H1 (cell line): ENCODE data around the gene CMIP.

Experiments used
- CTCF ChIP-seq, 3 experiments: IDR thresholded peaks; 1 replicate in 2 of 3; 2 replicates in 1 of 3; pipeline versions ENCODE4 v1.5.1 to v1.6.1; 2011; ENCODE audit warnings: low read length in 3 of 3, mild to moderate bottlenecking in 3 of 3, inconsistent platforms in 2 of 3, low read depth in 1 of 3, moderate library complexity in 1 of 3; ENCODE audit not compliant: insufficient read depth in 1 of 3; ENCODE audit errors: control extremely low read depth in 1 of 3
- E2F6 ChIP-seq: IDR thresholded peaks from 2 replicates; pipeline ENCODE4 v1.6.1; 2012; ENCODE audit warnings: inconsistent platforms

GRCh38 chr16:81599034-81599744 is 154.6 kb downstream of the CMIP start:
- TF ChIP-seq CTCF (IDR thresholded peaks at IDR 0.05; ENCODE audit: control extremely low read depth in 1 of 3, insufficient read depth in 1 of 3, low read depth in 1 of 3, low read length in 3 of 3) (no peak), E2F6 (no peak)
